Measurements from ENCODE around the gene MMD.
"Not testable (repeated sequence)": the region's sequence is repeated elsewhere in the genome, so short reads cannot be mapped to it uniquely, and the experiment has no call there.

Gene MMD

GRCh38 chr17:55391244-55391757 lies 30.3 kb downstream of the MMD start:
- no peak for DNase-seq

DNA sequence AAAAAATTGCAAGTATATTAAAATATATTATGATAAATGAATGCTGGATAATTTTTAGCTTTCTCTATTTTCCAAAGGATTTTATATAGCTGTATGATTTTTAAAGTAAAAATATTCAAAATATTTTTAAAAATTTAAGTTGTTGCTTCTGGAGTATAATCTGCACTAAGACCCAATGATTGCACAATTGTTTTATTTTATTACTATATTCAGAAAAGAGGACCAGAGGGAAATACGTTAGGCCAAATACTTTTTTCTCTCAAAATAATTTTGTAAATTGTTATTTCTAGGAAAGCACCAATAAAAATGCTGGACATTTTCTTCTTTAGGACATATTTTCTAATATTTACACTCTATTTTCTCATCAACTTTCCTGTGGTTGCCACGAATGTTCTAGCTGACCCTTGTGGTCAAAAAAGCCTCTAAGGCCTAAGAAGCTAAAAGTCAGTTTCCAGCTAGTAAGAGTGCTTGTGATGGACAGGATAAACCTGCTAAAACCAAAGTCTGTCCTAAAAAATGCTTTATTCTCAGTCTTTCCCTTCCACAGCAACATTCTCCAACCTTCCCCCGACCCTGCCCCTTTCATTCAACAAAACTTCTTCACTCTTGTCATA lies 31.2 kb downstream of the MMD start:
- DNase-seq: no peak

GRCh38 chr17:55389715-55390114 lies 31.9 kb downstream of the MMD start:
- DNase-seq: not testable (repeated sequence)

GRCh38 chr17:55388842-55389241 lies 32.8 kb downstream of the MMD start:
- DNase-seq: no peak

DNA sequence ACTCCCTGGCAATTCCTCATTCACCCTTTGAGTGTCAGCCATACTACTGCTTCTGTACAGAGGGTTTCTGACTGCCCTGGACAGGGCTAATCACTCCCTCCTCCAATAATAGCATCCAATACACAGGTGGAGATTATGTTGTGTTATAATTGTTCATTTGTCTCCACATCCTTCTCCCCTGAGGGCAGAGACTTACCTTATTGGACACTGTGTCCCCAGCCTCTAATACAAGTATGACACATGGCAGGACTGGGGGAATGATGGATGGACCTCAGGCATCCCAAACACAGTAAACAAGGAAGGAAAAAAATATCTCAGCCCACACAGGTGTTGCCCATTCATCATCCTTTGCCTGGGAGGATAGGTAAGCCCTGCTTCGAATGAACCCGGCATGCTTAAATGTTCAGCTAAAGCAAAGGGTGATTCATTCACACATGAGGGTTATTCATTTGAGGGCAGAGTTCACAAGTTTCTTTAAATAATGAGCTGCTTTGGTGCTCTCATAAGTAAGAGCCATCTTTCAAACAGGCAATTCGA lies 34.8 kb downstream of the MMD start:
- DNase-seq: no peak

DNA sequence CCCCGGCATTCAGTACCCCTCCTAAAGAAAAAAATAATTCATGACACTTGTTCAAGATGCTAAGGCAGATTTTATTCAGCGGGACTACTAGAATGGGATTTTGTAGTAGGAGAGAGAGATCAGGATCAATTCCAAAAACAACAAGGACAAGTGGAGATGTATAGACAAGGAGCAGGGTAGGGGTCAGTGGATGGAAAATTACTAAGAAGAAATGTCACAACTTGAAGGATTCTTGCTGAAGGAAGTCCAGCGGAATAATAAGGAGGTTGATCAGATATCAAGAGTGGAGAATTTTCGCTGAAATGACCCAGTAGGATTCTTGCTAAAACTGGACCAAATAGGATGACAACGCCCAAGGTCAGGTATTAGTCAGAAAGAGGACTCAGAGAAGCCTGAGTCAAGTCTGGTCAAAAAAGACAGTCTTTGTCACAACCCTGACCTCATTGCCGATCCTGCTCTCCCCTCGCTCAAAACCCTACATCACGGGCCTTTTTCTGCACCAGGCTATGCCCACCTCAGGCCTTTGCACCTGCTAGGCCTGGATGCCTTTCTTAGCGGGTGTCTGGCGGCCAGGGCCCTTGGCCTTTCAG lies 36.9 kb downstream of the MMD start:
- DNase-seq: no peak

DNA sequence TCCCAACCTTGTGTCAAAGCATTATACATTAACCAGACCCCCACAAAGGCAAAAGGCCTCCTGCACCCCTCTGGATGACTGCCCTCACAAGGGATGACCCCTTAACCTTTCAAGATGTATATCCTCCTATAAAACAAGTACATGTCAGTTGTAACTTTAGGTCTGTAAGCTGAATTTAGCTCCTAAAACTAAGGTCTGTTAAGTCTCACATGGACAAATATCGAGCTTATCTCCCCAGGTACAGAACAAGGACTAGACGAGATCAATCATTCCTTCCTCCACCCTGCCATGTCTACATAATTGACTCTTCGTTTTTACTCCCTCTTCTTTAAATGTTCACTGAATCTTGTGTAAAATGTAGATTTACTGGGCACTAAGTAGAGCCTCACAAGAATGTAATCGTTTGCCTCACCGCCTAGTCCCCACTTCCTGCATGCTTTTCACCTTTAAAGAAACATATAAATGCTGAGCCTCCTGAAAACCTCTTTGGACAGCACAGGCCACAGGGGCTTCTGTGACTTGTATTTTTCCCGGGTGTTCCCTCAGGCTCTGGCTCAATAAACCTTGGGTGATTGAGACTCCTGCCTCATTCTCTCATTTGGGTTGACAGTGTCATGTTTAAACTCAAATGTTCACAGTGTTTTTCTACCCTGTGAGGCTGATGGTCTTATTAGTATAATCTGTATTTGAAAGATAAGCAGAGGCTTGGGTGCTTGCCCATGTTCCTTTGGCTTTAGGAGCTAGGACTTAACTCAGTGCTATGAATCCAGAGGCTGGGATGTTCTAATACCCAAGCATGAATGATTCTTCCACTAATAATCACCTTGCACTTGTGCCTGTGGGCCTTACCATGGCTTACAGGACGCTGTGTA lies 37.6 kb downstream of the MMD start:
- no peak for DNase-seq

DNA sequence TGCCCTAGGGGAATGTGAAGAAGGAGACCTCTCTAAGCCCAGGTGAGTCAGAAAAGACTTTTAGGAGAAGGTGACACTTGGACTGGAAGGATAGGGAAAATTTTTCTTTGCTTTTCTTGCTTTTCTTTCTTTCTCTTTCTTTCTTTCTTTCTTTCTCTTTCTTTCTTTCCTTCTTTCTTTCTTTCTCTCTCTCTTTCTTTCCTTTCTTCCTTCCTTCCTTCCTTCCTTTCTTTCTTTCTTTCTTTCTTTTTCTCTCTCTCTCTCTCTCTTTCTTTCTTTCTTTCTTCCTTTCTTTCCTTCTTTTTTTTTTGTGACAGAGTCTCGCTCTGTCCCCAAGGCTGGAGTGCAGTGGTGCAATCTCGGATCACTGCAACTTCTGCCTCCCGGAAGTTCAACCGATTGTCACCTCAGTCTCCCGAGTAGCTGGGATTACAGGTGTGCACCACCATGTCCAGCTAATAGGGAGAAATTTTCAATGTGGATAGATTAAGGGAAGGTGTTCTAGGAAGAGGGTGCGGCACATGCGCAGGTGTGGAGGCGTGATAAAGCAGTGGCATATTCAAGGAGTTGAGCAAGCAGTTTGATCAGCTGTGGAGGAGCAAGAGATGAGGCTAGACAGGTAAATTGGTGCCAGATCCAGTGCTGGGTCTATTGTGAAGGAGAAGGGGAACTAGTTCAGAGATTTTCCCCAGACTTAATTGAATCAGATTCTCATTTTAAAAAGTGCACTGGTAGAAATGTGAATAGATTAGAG lies 40.4 kb downstream of the MMD start:
- DNase-seq: no peak

GRCh38 chr17:55377671-55378275 lies 43.9 kb downstream of the MMD start:
- no peak for DNase-seq

GRCh38 chr17:55368706-55369105 lies 52.9 kb downstream of the MMD start:
- no peak for DNase-seq

GRCh38 chr17:55366020-55366481 lies 55.6 kb downstream of the MMD start:
- no peak for DNase-seq

DNA sequence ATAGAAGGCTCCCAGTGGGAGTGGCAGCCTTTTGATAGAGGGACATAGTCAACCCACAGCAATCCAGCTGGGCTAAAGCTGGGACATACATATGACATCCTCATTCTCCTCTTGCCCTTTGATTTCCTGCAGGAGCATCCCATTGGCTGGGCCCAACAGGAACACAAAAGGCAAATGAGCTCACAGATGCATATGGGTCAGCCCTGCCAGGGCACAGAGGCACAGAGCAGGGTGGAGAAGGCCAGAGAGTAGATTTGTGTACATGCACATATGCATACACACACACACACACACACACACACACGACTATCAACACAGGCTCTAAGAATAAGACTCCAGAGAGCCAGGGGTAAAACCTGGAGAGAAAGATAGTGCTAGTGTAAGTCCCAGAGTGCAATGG lies 58.6 kb downstream of the MMD start:
- no peak for DNase-seq

GRCh38 chr17:55360971-55361370 lies 60.7 kb downstream of the MMD start:
- no peak for DNase-seq

- peak; percentile 62 to 71 for DNase-seq
Measured at GRCh38 chr17:55356434-55357328, 65.0 kb downstream of the MMD start.

DNA sequence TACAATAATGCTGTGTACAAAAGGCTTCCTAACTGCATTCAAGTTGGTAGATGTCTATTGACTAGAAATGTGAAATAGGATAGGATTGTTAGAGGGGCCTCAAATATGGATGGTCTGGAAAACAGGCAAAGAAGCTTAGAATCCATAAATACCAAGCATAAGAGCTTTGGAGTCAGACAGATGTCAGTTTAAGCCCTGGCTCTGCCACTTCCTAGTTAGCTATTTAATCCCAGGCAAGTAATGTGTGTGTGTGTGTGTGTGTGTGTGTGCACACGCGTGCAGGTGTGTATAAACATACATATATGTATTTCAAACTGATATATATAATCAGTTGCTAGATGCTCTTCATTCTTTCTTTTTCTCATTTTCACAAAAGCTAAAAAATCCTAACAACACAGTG lies 66.7 kb downstream of the MMD start:
- DNase-seq: no peak

GRCh38 chr17:55354010-55354409 lies 67.6 kb downstream of the MMD start:
- DNase-seq: no peak

GRCh38 chr17:55351226-55351625 lies 70.4 kb downstream of the MMD start:
- DNase-seq: no peak

DNA sequence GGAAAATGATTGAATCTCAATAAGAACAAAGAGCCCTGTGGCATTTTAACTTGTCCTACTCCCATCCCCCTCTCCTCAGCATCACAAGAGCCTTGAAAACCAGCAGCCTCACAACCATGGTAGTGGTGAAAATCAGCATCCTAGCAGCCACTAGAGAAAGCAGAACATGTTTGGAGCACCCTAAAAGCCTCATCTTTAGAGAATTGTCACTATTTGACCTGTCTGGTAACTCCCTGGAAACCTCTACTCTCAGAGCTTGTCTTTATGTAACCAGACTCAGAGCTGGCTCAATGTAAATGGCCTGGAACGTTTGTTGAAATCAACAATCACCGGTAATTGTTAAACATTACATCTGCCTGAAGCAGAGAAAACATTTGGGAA lies 70.8 kb downstream of the MMD start:
- DNase-seq: no peak

- peak; percentile 37 to 58 for DNase-seq
Measured at GRCh38 chr17:55348749-55349354, 72.8 kb downstream of the MMD start.

- no peak for DNase-seq
Measured at GRCh38 chr17:55347341-55347740, 74.3 kb downstream of the MMD start.

DNA sequence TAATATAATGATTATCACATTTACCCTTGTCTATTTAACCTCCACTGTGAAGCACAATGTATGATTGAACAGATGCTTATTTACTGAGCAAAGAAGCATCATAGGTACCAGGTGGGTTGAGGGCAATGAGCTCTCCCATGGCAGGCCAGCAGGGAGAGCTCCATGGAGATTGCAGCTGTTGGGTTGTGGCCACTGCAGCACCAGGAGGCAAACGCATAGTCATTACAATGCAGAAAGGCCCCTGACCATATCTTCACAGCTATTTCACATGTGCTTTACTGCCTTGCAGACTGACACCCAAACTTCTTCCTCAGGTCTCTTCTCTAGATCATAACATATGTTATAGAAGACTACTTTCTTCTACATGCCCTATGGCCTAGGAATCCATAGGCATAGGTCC lies 75.0 kb downstream of the MMD start:
- DNase-seq: no peak
